ENCODE data around the gene ABCA10.

The ABCA10 gene

GRCh38 chr17:69265873-69266272 lies 37.2 kb upstream of the ABCA10 start:
- no peak for TF ChIP-seq CTCF (conservative IDR thresholded peaks at IDR 0.05; ENCODE audit: control insufficient read depth, insufficient read depth, low read depth, low read length)
- no peak overlapping the region for H3K4me3 ChIP-seq (ENCODE audit: control insufficient read depth, low read depth, low read length)
- no peak for DNase-seq (ENCODE audit: low read depth)

DNA sequence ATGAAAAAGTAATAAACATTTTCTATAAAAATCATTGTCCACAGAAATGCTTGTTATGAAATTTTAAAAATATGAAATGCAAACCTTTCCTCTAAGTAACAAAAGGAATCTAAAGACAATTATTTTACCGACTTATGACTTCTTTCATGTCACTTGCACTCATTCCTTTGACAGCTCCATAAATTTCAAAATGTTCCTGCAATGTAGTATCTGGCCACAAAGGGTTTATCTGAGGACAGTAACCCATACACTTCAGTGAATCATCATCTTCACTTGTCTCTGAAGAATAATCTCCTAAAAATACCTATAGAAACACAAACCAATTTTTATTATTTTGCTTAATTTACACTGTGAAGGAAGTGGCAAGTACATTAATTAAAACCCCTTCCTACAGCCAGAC lies 25.6 kb upstream of the ABCA10 start:
- no peak overlapping the region for H3K4me3 ChIP-seq (ENCODE audit: control insufficient read depth, low read depth, low read length)
- peak; percentile 29 for DNase-seq (ENCODE audit: low read depth)
- no peak for TF ChIP-seq CTCF (conservative IDR thresholded peaks at IDR 0.05; ENCODE audit: control insufficient read depth, insufficient read depth, low read depth, low read length)

DNA sequence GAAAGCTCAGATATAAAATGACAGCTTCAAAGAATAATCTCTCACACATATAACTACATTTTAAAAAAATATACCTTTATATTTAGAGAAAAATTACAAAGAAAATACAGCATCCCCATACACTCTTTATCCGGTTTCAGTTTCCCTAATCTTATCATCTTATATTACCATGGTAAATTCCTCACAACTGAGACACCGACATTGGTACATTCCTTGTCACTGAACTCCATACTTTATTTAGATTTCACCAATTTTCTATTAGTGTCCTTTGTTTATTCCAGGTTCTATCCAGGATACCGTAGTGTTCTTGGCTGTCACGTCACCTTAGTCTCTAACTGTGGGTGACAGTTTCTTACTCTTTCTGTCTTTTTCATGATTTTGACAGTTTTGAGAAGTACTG lies 22.0 kb upstream of the ABCA10 start:
- DNase-seq (ENCODE audit: low read depth): no peak
- H3K4me3 ChIP-seq (ENCODE audit: control insufficient read depth, low read depth, low read length): no peak overlapping the region
- no peak for TF ChIP-seq CTCF (conservative IDR thresholded peaks at IDR 0.05; ENCODE audit: control insufficient read depth, insufficient read depth, low read depth, low read length)

- H3K4me3 ChIP-seq (ENCODE audit: control insufficient read depth, low read depth, low read length): no peak overlapping the region
- peak; percentile 69 for DNase-seq (ENCODE audit: low read depth)
- peak; percentile 54 for TF ChIP-seq CTCF (conservative IDR thresholded peaks at IDR 0.05; ENCODE audit: control insufficient read depth, insufficient read depth, low read depth, low read length)
Measured at GRCh38 chr17:69246726-69247375, 18.2 kb upstream of the ABCA10 start.

DNA sequence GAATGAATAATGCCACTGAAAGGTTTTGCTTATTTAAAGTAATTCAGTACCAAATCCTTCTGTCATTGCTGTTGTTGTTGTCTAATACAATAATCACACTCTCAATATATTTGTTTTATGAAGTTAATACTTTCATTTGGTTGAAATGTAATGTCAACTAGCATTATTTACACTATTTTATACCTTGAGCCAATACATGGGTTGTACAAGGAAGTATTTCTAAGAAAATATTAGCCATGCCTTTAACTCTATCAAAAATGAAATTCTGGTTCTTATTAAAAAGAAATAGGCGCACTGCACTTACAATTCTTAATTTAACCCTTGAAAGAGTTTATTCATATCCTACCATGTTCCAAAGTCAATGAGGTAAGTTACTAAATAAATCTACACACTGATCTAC lies 17.6 kb upstream of the ABCA10 start:
- no peak for DNase-seq (ENCODE audit: low read depth)
- no peak for TF ChIP-seq CTCF (conservative IDR thresholded peaks at IDR 0.05; ENCODE audit: control insufficient read depth, insufficient read depth, low read depth, low read length)
- no peak overlapping the region for H3K4me3 ChIP-seq (ENCODE audit: control insufficient read depth, low read depth, low read length)

- no peak for TF ChIP-seq CTCF (conservative IDR thresholded peaks at IDR 0.05; ENCODE audit: control insufficient read depth, insufficient read depth, low read depth, low read length)
- no peak for DNase-seq (ENCODE audit: low read depth)
- H3K4me3 ChIP-seq (ENCODE audit: control insufficient read depth, low read depth, low read length): no peak overlapping the region
Measured at GRCh38 chr17:69245617-69246016, 17.0 kb upstream of the ABCA10 start.
